HEK293T (cell line): ENCODE data around the gene PXDC1.
"Not testable (repeated sequence)": the region's sequence is repeated elsewhere in the genome, so short reads cannot be mapped to it uniquely, and the experiment has no call there.

Experiments used
- CTCF ChIA-PET: fragments of 350-600 bp; formaldehyde crosslinking; extraction: SDS; loops from one replicate; lab custom pipeline; 2021; ENCODE audit warnings: antibody characterized with exemption, inconsistent platforms; lab: Yijun Ruan, JAX
- POLR2A ChIA-PET: fragments of 350-600 bp; formaldehyde crosslinking; extraction: SDS; loops from one replicate; lab custom pipeline; 2020; ENCODE audit warnings: antibody characterized with exemption, inconsistent platforms; lab: Yijun Ruan, JAX
- DNase-seq: peaks from one replicate; pipeline ENCODE4 v3.0.0; 2012; ENCODE audit warnings: mixed read lengths; ENCODE audit errors: extremely low spot score
- ARNT ChIP-seq: fragments of 450-650 bp; IDR thresholded peaks from 2 replicates; pipeline ENCODE4 v1.6.1; 2017; ENCODE audit warnings: mild to moderate bottlenecking
- BHLHE40 ChIP-seq: fragments of 450-650 bp; IDR thresholded peaks from 2 replicates; pipeline ENCODE4 v1.6.1; 2016; ENCODE audit warnings: mild to moderate bottlenecking, moderate library complexity, borderline replicate concordance
- CTBP1 ChIP-seq: fragments of 450-650 bp; IDR thresholded peaks from 2 replicates; pipeline ENCODE4 v1.6.1; 2016; ENCODE audit warnings: borderline replicate concordance
- ELF4 ChIP-seq: fragments of 450-650 bp; IDR thresholded peaks from 2 replicates; pipeline ENCODE4 v1.6.1; 2017; ENCODE audit warnings: antibody characterized with exemption
- FOXA1 ChIP-seq: fragments of 450-650 bp; IDR thresholded peaks from 2 replicates; pipeline ENCODE4 v1.6.1; 2016; ENCODE audit warnings: mild to moderate bottlenecking
- FOXK2 ChIP-seq: fragments of 450-650 bp; IDR thresholded peaks from 2 replicates; pipeline ENCODE4 v1.6.1; 2016; ENCODE audit warnings: mild to moderate bottlenecking
- FOXM1 ChIP-seq: fragments of 450-650 bp; IDR thresholded peaks from 2 replicates; pipeline ENCODE4 v1.6.1; 2017; ENCODE audit warnings: mild to moderate bottlenecking, borderline replicate concordance
- HDGF ChIP-seq: fragments of 450-650 bp; IDR thresholded peaks from 2 replicates; pipeline ENCODE4 v1.6.1; 2017; ENCODE audit warnings: antibody characterized with exemption, borderline replicate concordance
- L3MBTL2 ChIP-seq: fragments of 450-650 bp; conservative IDR thresholded peaks from 2 replicates; pipeline ENCODE4 v1.6.1; 2016; ENCODE audit warnings: mild to moderate bottlenecking
- LEF1 ChIP-seq: fragments of 450-650 bp; IDR thresholded peaks from 2 replicates; pipeline ENCODE4 v1.6.1; 2017; ENCODE audit warnings: mild to moderate bottlenecking, borderline replicate concordance
- NFRKB ChIP-seq: fragments of 450-650 bp; IDR thresholded peaks from 2 replicates; pipeline ENCODE4 v1.6.1; 2016; ENCODE audit warnings: mild to moderate bottlenecking, moderate library complexity
- SP1 ChIP-seq: fragments of 450-650 bp; IDR thresholded peaks from 2 replicates; pipeline ENCODE4 v1.6.1; 2017
- SUZ12 ChIP-seq: fragments of 450-650 bp; IDR thresholded peaks from 2 replicates; pipeline ENCODE4 v1.6.1; 2016; ENCODE audit warnings: mild to moderate bottlenecking
- TARDBP ChIP-seq: fragments of 450-650 bp; IDR thresholded peaks from 2 replicates; pipeline ENCODE4 v1.6.1; 2016
- ZNF384 ChIP-seq: fragments of 450-650 bp; IDR thresholded peaks from 2 replicates; pipeline ENCODE4 v1.6.1; 2016
- TF ChIP-seq, protein P1 (sequence below): fragments of 450-650 bp; IDR thresholded peaks from 2 replicates; pipeline ENCODE4 v1.6.1; 2016

The PXDC1 gene

DNA sequence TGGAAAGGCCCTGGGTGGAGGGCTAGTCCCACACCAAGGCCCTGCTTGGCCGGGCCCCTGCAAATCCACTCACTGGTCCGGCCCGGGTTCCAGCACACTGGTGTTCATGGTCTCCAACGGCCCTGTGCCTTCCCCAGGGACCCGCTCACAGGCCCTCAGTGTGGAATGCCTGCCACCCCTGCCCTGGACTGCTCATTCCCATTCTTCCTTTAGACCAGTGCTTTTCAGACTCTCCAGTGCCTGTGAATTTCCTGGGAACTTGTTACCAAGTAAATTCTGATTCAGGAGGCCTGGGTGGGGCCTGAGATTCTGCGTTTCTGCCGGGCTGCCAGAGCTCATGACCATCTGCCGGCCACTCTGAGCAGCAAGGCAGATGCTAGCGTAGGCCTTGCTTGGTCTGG is 5.7 kb upstream of the PXDC1 start:
- ChIA-PET CTCF (no interaction called here), POLR2A (no interaction called here)
- TF ChIP-seq FOXA1 (no peak), ELF4 (no peak), LEF1 (no peak), SUZ12 (no peak), BHLHE40 (no peak), HDGF (no peak), CTBP1 (no peak), L3MBTL2 (no peak), FOXK2 (no peak), ZNF384 (no peak), ARNT (no peak), NFRKB (no peak), SP1 (no peak)
- DNase-seq, result no peak

GRCh38 chr6:3756546-3756945 is 5.0 kb upstream of the PXDC1 start:
- ChIA-PET CTCF (interaction anchor here (0.6 to 1.1 kb wide), 2 partner anchors 93 to 716 kb away, joined by 4 to 8 read pairs; partner anchors contain the start of gene FAM50B), POLR2A (no interaction called here)
- DNase-seq, result no peak
- TF ChIP-seq HDGF, result no peak
- no peak for TF ChIP-seq FOXA1
- no peak for TF ChIP-seq ZNF384
- no peak for TF ChIP-seq TARDBP
- no peak for TF ChIP-seq FOXM1
- TF ChIP-seq BHLHE40, result no peak
- no peak for TF ChIP-seq ARNT
- no peak for TF ChIP-seq LEF1
- no peak for TF ChIP-seq CTBP1
- no peak for TF ChIP-seq SUZ12
- no peak for TF ChIP-seq NFRKB
- no peak for TF ChIP-seq FOXK2
- TF ChIP-seq ELF4, result no peak
- TF ChIP-seq L3MBTL2, result no peak
- TF ChIP-seq, protein P1, sequence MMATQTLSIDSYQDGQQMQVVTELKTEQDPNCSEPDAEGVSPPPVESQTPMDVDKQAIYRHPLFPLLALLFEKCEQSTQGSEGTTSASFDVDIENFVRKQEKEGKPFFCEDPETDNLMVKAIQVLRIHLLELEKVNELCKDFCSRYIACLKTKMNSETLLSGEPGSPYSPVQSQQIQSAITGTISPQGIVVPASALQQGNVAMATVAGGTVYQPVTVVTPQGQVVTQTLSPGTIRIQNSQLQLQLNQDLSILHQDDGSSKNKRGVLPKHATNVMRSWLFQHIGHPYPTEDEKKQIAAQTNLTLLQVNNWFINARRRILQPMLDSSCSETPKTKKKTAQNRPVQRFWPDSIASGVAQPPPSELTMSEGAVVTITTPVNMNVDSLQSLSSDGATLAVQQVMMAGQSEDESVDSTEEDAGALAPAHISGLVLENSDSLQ, result no peak
- TF ChIP-seq SP1, result no peak

- POLR2A ChIA-PET, result no interaction called here
- CTCF ChIA-PET, result interaction anchor here (0.6 to 1.1 kb wide), 3 partner anchors 93 to 717 kb away, joined by 4 to 8 read pairs (median 4); partner anchors contain the start of gene FAM50B
- DNase-seq, result no peak
Observed at GRCh38 chr6:3755637-3756545, 4.4 kb upstream of the PXDC1 start.

DNA sequence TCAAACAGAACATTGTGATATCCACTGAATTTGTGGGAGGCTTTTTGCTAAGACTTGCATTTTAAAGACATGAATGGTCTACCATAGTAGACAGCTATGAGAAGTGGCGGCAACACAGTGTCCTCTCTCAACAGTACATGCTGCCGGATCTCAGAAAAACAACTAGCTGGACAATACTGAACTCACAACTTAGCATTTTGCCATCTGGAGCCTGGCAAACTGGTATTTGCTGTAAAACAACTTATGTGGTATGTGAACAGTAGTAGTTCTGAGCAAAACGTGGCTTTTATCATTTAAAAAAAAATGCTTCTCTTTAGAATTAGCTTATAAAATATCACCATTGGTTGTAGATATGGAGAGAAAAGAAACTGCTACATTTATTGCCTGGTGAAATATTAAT is 3.3 kb upstream of the PXDC1 start:
- CTCF ChIA-PET, result interaction anchor here (0.8 kb wide), 1 partner anchor 94 kb away, joined by 4 read pairs; the partner anchor contains the start of gene FAM50B

More at GRCh38 chr6:3755637-3756545, 4.4 kb upstream of the PXDC1 start:
- TF ChIP-seq ELF4, result no peak
- no peak for TF ChIP-seq NFRKB
- TF ChIP-seq FOXK2, result no peak
- TF ChIP-seq BHLHE40, result no peak
- TF ChIP-seq SUZ12, result no peak
- no peak for TF ChIP-seq FOXA1
- TF ChIP-seq L3MBTL2, result no peak
- TF ChIP-seq, protein P1, result no peak
- no peak for TF ChIP-seq TARDBP
- TF ChIP-seq ZNF384, result no peak
- TF ChIP-seq FOXM1, result no peak
- TF ChIP-seq ARNT, result no peak
- no peak for TF ChIP-seq SP1

DNA sequence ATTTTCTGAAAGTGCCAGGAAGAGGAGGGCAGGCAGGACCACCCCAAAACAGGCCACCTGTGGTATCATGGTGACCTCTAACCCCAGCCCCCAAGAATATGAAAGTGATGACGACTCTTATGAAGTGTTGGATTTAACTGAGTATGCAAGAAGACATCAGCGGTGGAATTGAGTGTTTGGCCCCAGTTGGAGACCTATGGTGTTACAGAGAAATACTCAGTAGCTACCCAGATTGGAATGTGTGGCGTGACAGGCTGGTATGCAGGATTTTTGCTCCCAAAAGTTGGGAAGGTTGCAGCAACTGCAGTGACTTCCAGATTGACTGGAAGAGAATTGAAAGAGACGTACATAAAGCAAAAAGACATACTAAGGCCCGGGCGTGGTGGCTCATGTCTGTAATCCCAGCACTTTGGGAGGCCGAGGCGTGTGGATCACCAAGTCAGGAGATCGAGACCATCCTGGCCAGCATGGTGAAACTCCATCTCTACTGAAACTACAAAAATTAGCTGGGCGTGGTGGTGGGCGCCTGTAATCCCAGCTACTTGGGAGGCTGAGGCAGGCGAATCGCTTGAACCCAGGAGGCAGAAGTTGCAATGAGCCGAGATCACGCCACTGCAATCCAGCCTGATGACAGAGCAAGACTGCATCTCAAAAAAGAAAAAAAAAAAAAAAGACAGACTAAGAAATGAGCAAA is 2.7 kb upstream of the PXDC1 start:
- CTCF ChIA-PET, DNase-seq, POLR2A ChIA-PET: not testable (repeated sequence)

More for the DNA sequence above, 3.3 kb upstream of the PXDC1 start:
- no peak for DNase-seq
- TF ChIP-seq ELF4 (no peak), ZNF384 (no peak), ARNT (no peak)
- POLR2A ChIA-PET, result no interaction called here

DNA sequence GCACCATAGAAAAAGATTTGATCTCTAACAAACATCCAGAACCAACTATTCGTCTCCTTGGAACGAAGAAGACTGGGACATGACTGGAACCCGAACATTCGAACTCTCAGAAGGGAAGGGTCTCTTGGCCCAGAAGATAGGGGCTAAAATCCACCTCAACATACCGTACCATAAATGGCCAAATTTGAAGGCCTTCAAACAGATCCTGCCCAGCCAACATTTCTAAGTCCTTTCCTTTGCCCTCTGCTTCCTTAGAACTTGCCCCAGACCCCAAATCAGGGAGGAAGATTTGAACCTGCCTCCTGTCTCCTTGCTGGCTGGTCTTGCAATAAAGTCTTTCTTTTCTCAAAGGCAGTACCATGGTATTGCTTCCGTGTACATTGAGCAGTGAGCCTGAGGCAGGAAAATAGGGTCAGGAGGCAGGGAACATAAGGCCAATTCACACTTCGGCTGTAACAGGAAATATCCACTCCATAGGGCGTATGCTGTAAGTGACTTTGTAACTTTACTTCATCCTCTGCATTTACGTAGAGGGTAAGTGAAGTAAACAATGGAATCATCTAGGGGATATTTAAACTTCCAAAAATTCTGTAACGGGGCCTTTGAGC is 1.8 kb upstream of the PXDC1 start:
- CTCF ChIA-PET, result no interaction called here
- no peak for TF ChIP-seq FOXK2
- no peak for TF ChIP-seq BHLHE40
- TF ChIP-seq SP1, result no peak
- TF ChIP-seq CTBP1, result no peak
- no peak for TF ChIP-seq ZNF384
- no peak for TF ChIP-seq ARNT
- TF ChIP-seq, protein P1, result no peak
- no peak for TF ChIP-seq NFRKB
- no peak for TF ChIP-seq FOXA1
- no peak for DNase-seq
- POLR2A ChIA-PET, result no interaction called here
